ENCODE data around the gene PDE7B. TPM values are rescaled to one million over a fixed set of nuclear protein-coding genes. Genes with fewer than 3 reads are reported as not detected.

The PDE7B gene
- total RNA-seq, 1 donor from 2014 or later = 12.6 TPM

DNA sequence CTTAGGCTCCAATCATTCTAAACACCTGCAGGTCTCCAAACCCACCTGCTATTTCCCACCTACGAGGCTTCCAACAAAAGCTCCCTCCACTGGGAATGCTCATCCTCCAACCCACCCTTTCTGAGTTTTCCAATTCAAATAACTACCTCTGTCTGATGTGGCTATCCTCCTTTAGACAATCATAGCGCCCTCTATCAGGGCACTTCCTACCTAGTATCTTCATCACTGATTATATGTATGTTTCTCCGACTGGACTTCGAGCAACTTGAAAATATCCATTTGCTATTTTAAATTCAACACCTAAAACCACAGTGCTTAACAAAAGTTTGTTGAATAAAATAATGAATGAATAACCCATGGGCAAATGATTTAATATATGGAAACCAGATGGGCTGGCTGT is 357.3 kb downstream of the PDE7B start:
- Histone ChIP-seq H3K27me3 (ENCODE audit: low read depth) (no peaks in the 10 kb centered on the region), H3K27ac (replicated peaks) (no peak overlapping the region), H3K4me3 (no peak overlapping the region), H3K9me3 (replicated peaks) (no peaks in the 10 kb centered on the region), H3K36me3 (no peaks in the 10 kb centered on the region), H3K4me1 (no peaks in the 10 kb centered on the region)
- intact Hi-C loops (cut with micrococcal nuclease) = no loop called here
- TF ChIP-seq, protein P1, sequence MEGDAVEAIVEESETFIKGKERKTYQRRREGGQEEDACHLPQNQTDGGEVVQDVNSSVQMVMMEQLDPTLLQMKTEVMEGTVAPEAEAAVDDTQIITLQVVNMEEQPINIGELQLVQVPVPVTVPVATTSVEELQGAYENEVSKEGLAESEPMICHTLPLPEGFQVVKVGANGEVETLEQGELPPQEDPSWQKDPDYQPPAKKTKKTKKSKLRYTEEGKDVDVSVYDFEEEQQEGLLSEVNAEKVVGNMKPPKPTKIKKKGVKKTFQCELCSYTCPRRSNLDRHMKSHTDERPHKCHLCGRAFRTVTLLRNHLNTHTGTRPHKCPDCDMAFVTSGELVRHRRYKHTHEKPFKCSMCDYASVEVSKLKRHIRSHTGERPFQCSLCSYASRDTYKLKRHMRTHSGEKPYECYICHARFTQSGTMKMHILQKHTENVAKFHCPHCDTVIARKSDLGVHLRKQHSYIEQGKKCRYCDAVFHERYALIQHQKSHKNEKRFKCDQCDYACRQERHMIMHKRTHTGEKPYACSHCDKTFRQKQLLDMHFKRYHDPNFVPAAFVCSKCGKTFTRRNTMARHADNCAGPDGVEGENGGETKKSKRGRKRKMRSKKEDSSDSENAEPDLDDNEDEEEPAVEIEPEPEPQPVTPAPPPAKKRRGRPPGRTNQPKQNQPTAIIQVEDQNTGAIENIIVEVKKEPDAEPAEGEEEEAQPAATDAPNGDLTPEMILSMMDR (IDR thresholded peaks at IDR 0.05; ENCODE audit: borderline replicate concordance) = no peak
- DNase-seq = no peak

DNA sequence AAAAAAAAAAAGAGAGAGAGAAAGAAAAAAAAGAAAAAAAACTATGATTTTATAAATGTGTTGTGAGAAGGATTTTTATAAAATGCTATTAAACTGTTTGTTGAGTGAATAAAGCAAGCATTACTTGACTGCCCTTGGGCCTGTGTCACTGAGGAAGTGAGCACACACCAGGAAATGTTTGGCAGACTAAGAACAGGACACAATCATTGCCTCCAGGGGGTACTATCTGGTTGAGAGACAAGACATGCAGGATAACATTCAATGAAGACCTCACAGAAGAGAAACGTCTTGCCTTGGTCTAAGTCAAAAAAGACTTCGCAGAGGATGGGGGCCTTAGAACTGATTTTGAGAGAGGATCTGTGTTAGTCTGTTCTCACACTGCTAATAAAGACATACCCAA is 358.0 kb downstream of the PDE7B start:
- TF ChIP-seq, protein P1 (IDR thresholded peaks at IDR 0.05; ENCODE audit: borderline replicate concordance) = no peak
- DNase-seq = no peak
- H3K27ac ChIP-seq (replicated peaks) = no peak overlapping the region
- H3K36me3 ChIP-seq = no peaks in the 10 kb centered on the region
- no peaks in the 10 kb centered on the region for H3K27me3 ChIP-seq (ENCODE audit: low read depth)
- intact Hi-C loops (cut with micrococcal nuclease) = no loop called here
- no peaks in the 10 kb centered on the region for H3K4me1 ChIP-seq
- H3K4me3 ChIP-seq = no peak overlapping the region
- no peaks in the 10 kb centered on the region for H3K9me3 ChIP-seq (replicated peaks)

DNA sequence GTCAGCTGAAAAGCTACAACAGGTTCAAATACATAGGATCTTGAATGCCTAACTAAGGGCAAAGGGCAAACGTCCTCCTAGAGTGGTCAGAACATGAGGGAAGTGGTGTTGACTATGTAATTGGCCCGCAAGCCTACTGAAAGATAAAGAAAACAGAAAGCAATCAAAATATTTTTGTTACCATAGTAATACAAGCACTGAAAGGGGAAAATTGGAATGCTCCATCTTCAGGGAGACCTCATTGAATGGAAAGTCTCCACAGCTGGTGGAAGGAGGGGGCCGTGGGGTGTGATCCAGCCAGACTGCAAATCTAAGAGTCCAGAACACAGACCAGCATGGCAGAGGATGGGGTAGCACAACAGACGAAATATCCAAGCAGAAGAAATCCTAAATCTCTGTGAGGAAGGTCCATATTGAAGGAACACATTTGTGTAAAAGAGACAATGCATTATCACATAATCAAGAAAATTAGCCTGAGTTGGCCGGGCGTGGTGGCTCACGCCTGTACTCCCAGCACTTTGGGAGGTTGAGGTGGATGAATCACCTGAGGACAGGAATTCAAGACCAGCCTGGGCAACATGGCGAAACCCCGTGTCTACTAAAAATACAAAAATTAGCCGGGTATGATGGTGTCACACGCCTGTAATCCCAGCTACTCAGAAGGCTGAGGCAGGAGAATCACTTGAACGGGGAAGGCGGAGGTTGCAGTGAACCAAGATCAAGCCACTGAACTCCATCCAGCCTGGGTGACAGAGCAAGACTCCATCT is 359.1 kb downstream of the PDE7B start:
- H3K36me3 ChIP-seq = no peaks in the 10 kb centered on the region
- H3K27me3 ChIP-seq (ENCODE audit: low read depth) = no peaks in the 10 kb centered on the region
- TF ChIP-seq, protein P1 (IDR thresholded peaks at IDR 0.05; ENCODE audit: borderline replicate concordance) = no peak
- H3K9me3 ChIP-seq (replicated peaks) = no peaks in the 10 kb centered on the region
- DNase-seq = no peak
- H3K4me3 ChIP-seq = no peak overlapping the region
- intact Hi-C loops (cut with micrococcal nuclease) = no loop called here
- no peaks in the 10 kb centered on the region for H3K4me1 ChIP-seq
- H3K27ac ChIP-seq (replicated peaks) = no peak overlapping the region

DNA sequence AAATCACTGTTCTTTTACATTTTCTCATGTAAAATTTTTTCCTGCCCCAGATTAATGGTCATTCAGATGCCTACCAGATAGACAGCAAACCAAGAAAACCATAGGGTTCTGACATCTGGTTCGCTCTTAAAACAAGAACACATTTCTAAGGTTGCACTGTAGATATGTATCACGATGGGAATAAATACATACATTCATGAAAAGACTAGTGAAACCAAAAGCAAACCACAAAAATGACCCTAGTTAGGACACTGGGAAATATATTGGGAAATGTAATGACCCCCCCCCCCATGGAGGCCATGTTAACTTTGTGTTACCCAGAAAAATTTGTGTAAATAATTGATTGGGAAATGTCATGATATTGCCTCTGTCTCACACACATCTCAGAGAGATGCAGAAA is 361.1 kb downstream of the PDE7B start:
- intact Hi-C loops (cut with micrococcal nuclease) = no loop called here
- Histone ChIP-seq H3K27me3 (ENCODE audit: low read depth) (no peaks in the 10 kb centered on the region), H3K9me3 (replicated peaks) (no peaks in the 10 kb centered on the region), H3K4me3 (no peak overlapping the region), H3K36me3 (no peaks in the 10 kb centered on the region), H3K27ac (replicated peaks) (no peak overlapping the region), H3K4me1 (no peaks in the 10 kb centered on the region)
- no peak for DNase-seq
- TF ChIP-seq, protein P1 (IDR thresholded peaks at IDR 0.05; ENCODE audit: borderline replicate concordance) = no peak

DNA sequence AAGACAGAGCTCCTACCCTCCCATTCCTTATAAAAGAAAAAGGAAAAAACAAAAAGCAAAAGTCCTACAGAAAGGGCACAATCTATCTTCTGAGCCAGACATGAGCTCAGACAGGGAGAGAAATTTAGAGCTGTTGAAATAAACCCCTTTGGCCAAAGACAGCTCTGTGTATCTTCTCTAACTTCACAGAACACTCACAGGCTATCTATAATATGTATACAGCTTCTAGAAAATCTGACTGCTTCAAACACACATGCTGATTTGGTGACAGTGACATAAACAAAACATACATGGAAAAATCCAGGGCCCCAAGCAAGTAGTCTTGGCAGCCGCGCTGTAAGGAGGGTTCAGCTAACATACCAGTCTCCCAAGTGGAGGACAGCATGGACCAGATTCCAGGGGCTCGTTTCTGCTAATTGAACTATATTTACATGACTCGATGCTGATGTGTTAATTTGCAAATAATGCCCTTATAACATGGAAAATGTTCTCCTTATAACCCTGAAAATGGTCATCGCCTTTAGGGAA is 361.6 kb downstream of the PDE7B start:
- intact Hi-C loops (cut with micrococcal nuclease) = no loop called here
- TF ChIP-seq, protein P1 (IDR thresholded peaks at IDR 0.05; ENCODE audit: borderline replicate concordance) = no peak
- Histone ChIP-seq H3K27me3 (ENCODE audit: low read depth) (no peaks in the 10 kb centered on the region), H3K27ac (replicated peaks) (no peak overlapping the region), H3K4me1 (no peaks in the 10 kb centered on the region), H3K9me3 (replicated peaks) (no peaks in the 10 kb centered on the region), H3K36me3 (no peaks in the 10 kb centered on the region), H3K4me3 (no peak overlapping the region)
- no peak for DNase-seq

Measured in left ventricle myocardium inferior (tissue), 1 donor.